COLO829 (cell line): ENCODE measurements around the gene CCL23.
"Not testable (repeated sequence)": the region's sequence is repeated elsewhere in the genome, so short reads cannot be mapped to it uniquely, and the experiment has no call there.

Experiments used
- DNase-seq: peaks from one replicate; pipeline ENCODE4 v3.0.0; 2012; ENCODE audit warnings: low spot score

CCL23 gene, protein sequence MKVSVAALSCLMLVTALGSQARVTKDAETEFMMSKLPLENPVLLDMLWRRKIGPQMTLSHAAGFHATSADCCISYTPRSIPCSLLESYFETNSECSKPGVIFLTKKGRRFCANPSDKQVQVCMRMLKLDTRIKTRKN

DNA sequence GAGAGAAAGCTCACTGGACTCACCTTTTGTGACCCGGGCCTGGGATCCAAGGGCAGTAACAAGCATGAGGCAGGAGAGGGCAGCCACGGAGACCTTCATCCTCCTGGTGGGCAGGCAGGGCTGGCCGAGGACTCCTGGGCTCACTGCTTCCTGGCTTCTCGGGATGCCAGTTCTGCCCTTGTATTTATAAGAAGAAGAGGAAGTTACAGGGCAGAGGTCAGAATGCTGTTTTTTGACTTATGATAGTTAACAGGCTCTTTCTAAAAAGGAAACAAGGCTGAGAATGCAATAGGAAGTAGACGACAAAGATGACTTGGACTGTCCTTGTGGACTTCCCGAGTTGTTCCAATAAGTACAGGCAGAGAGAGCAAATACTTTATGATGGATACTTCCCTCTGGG, at the start of gene CCL23:
Gene CCL23, minus strand, starts transcription at position 174 of the 400 bp plus-strand sequence. Its CDS starts 75 bp downstream, at position 99.
- DNase-seq, result no peak

DNA sequence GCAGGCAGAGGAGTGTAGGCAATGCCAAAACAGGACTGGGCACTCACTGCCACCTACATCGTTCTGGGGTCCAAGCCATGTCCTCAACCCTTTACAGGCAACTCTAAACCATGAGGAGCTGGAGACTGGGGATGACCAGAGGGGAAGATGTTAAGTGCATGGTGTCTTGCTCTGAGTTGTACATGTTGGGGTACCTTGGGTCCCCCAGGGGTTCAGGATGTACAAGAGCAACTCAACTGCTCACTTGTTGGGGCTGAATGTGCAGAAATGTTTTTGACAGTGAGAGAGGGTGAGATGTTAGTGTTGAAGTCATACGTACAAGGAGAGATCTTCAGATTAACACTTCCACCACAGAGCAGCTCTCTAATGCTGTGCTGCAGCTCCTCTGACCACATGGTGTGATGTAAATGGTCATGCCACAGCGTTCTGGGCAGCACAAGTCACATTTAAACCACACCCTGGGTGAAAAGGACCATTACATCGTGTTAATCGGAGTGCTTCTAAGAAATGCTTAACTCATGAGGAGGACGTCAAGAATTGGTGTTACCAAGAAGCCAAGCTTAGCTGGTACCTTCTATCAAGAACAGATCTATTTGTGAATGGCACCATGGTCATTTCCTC, 48.7 kb upstream of the CCL23 start:
- no peak for DNase-seq

DNA sequence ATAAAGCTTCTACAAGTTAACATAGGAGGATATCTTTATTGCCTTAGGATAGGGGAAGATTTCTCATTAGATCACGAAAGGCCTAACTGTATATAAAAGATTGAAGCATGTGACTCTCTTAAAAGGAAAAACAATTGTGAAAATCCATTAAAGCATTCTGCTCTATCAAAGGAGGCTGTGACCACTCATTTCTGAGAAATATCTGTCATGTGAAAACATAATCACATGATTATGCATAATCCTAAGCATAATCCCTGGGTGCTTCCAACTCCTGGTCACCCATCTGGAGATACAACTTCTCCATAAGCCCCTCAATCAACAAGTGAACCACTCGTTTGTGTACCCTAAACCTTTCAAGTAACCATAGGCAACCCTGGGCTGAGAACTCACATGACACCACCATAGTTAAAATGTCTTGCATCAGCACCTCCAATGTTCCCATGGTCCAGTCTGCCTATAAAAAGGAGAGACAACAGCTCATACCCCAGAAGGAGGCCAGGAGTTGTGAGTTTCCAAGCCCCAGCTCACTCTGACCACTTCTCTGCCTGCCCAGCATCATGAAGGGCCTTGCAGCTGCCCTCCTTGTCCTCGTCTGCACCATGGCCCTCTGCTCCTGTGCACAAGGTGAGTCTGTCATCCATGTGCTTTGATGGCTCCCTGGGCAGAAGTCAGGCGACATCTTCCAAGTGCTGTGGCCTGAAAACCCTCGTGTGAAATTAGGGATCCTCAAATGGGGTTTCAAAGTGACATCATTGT, 46.2 kb upstream of the CCL23 start, which contains the start of gene CCL18:
Gene CCL18, plus strand, starts transcription at position 487 of the 756 bp plus-strand sequence. Its CDS starts 71 bp downstream, at position 558.
- peak; percentile 18 for DNase-seq

- DNase-seq, result no peak
Measured at GRCh38 chr17:36060816-36061215, 43.0 kb upstream of the CCL23 start.

DNA sequence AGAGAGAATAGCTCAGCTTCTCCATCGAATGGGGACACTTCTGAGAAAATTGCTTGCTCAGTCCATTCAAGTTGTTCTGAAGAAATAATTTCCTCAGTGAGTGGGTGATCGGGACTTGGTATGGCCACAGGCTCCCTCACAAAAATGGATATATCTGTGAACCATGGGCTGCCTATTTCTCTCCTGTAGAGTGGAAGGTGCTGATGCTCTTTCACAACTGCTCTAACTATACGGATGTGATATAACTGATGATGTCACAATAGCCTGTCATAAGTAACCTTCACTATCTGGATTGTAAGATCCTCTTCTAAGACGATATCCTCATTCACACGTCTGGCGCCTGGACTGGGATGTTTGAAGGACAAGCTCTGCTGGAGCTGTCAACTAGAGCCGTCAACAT, 41.6 kb upstream of the CCL23 start:
- DNase-seq, result no peak

- no peak for DNase-seq
Measured at GRCh38 chr17:36057911-36058310, 40.1 kb upstream of the CCL23 start.

DNA sequence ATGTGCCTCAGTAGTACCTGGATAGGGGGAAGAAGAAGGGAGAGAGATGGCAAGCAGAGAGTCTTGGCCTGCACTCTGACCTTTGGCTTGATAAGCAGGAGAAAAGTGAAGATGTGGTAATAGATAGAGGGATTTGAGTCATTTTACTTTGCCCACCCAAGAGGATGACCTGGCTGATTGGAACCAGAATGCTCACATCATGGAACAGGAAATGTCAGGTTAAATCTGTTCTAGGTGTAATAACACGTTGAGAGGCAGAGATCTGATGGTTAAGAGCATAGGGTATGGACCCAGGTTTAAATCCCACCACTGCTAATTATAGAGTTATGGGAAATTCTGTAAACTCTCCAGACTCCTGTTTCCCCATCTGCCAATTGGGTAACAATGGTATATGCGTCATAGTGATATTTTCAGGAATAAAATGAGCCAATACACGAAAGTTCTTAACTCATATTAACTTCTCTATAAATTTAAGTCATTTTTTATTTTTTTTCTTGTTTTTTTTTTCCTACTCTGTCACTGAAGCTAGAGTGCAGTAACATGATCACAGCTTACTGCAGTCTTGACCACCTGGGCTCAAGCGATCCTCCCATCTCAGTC, 38.2 kb upstream of the CCL23 start:
- no peak for DNase-seq

DNA sequence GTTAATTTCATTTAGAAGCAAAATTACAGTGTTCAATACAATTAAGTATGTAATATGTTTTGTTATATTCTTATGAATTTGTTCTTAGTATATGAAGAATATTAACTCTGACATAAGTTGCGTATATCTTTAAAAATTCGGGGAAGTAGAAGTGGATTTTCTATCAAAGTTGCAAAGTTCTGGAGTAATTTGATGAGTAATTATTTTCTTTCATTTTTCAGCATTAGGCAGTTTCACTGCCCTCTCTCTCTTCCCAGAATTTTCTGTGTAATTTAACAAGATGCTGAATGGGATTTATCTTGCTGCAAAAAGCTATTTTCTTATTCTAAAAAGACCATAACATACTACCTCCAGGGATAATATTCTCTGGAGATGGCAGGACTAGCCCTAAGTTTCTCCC, 37.4 kb upstream of the CCL23 start:
- DNase-seq, result no peak

GRCh38 chr17:36049643-36050042, 31.9 kb upstream of the CCL23 start:
- no peak for DNase-seq

GRCh38 chr17:36048066-36048465, 30.3 kb upstream of the CCL23 start:
- DNase-seq, result no peak

- DNase-seq, result no peak
Measured at GRCh38 chr17:36036235-36036634, 18.5 kb upstream of the CCL23 start.

- DNase-seq, result no peak
Measured at GRCh38 chr17:36034127-36034526, 16.4 kb upstream of the CCL23 start.

GRCh38 chr17:36030956-36031355, 13.2 kb upstream of the CCL23 start:
- DNase-seq, result no peak

DNA sequence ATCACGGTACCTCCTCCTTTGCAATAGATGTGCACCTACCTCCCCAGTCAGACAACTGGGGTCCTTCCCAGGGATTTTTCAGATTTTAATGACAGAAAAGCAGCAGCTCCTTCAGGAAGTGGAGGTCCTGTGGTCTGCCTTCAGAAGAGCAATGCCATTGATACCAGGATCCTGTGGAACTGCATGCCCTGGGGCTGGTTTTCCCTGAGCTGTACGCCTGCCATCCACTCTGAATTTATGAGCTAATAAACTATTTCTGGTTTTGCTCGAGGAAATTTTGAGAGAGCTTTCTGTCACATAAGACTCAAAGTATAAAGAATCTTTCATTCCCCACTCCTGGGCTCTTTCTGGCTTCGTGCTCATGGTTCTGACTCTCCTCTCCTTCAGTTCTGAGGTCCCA, 10.0 kb upstream of the CCL23 start:
- DNase-seq, result peak; percentile 50

DNA sequence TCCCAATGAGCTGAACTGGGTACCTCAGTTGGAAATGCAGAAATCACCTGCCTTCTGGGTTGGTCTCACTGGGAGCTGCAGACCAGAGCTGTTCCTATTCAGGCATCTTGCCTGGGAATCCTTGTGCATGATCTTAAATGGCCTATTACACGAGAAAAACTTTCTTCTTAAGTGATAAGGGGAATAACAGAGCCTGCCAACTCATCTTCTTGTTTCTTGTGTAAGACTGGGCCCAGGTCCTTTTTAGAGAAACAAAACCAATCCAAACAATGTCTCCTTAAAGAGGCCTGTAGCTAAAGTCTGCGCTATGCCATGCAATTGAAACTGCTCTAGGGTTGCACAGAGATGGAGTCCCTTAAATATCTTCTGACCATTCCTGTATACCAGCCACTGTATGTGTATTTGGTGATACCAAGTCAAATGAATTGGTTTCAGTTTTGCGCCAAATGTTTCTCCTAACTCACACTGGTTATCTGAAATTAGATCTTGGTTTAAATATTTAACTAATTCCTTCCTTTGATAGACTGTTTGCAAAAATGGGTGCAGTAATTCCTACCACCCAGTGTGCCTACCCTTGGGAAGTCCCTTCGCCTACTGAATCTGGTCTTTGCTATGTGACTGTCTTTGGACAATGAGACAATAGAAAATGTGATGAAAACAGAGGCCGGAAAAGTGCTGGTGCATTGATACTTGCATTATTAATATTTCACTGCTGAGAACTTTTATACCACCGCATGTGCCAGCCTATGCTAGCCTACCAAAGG, 6.5 kb upstream of the CCL23 start:
- no peak for DNase-seq

DNA sequence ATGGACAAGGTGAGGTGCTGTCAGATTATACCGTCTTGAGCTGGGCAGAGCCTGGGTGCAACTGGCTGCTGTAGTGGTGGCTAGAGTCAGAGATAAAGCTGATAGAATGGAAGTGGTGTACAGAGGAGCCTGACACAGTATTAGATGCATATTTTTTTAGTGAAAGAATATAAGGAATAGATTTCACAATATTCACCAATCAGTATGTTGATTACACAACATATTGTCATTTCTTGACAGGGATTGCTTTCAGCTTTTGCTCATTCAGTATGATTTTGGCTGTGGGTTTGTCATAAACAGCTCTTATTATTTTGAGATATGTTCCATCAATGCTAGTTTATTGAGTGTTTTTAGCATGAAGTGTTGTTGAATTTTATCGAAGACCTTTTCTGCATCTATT, 1.7 kb upstream of the CCL23 start:
- DNase-seq, result no peak

- no peak for DNase-seq
Measured at GRCh38 chr17:36016555-36016954, 1.2 kb downstream of the CCL23 start.

DNA sequence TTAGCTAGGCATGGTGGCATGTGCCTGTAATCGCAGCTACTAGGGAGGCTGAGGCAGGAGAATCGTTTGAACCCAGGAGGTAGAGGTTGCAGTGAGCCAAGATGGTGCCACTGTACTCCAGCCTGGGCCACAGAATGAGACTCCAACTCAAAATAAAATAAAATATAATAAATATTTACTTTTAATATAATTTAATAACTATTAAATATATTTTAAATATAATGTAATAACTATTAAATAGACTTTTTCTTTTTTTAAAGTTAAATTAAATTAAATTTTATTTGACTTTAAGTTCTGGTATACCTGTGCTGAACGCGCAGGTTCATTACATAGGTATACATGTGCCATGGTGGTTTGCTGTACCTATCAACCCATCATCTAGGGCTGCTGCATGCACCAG, 1.9 kb downstream of the CCL23 start:
- DNase-seq, result not testable (repeated sequence)

GRCh38 chr17:36014946-36015345, 2.8 kb downstream of the CCL23 start:
- no peak for DNase-seq

- no peak for DNase-seq
Measured at GRCh38 chr17:36011201-36011600, 6.6 kb downstream of the CCL23 start.

- no peak for DNase-seq
Measured at GRCh38 chr17:36008998-36009665, 8.6 kb downstream of the CCL23 start.
